Stimulated activated CD4-positive, alpha-beta T cell treated with anti-CD3 and anti-CD28 coated beads, Interleukin-12 subunit alpha, Interleukin-12 subunit beta, amount 100 ng/mL, for 48 hours (primary cell): ENCODE data around the gene MYCN.

Source experiments
- DNase-seq, 3 donors: peaks; one replicate each; pipeline ENCODE4 v3.0.0-alpha.2; 2020; ENCODE audit warnings: low read depth in 2 of 3, low spot score in 1 of 3

Gene MYCN

GRCh38 chr2:15992457-15993231 lies 52.3 kb downstream of the MYCN start:
- no peak for DNase-seq

DNA sequence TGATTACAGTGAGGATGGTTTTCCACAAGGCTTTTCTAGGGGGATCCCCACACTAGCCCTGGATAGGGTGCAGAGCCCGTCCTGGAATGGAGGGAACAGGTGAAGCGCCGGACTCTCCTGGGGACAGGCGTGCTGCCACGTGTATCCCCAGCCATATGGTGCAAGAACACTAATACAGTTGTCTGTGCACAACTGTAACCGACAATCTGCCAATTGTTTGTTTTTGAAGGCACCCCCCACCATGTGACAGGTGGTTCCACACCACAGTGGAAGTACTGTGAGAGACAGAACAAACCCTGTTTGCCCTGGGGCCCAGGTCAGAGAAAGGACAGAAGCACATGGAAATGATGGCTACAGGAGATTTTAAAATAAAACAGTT lies 52.9 kb downstream of the MYCN start:
- DNase-seq, result no peak

DNA sequence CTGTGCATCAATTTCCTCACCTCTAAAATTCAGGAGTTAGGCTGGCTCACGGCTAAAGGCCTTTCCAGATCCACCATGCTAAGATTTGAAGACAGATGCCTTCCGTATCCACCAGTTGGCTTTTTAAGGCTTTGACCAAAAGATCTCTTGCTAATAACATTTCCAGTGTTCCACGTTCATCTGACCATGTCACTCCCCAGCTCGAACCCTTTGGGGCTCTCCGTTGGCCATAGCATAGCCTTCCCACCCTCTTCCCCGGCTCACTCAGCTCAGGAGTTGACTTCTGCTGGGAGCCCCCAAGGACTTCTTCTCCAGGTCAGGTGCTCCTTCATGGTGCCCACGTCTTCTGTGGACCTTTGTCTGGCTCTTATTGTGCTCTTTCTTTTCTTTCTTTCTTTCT lies 53.3 kb downstream of the MYCN start:
- DNase-seq, result no peak

DNA sequence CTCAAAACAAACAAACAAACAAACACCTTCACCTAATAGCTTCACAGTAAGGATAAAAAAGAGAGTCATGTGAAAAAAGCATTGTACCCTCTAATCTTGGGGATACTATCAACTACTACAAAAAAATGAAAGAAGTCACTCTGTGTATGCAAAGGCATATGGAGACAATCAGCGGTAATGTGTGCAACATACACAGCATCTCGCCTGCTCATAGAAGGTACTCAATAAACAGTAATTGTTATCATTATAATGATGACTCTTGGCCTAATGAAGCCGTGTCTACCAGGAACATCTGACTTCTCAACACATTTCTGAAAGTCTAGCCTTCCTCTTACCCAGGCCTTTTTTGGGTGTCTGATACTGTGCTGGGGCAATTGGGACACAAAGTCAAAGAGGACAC lies 55.3 kb downstream of the MYCN start:
- no peak for DNase-seq
